ENCODE results near the gene CBLN4.

The CBLN4 gene

GRCh38 chr20:56005389-56005715 is at the start of gene CBLN4:
TSS of gene CBLN4 (minus strand) at chr20:56005519. CDS start at chr20:56004171, 1,348 bp downstream.
- no peak for DNase-seq (ENCODE audit: low spot score)
- in situ Hi-C loops (cut with MboI; ENCODE audit: low sequenced_read_pairs, unreplicated experiment) = no loop called here
- TF ChIP-seq CTCF (IDR thresholded peaks at IDR 0.05; ENCODE audit: borderline replicate concordance, control extremely low read depth, extremely low read depth, insufficient read depth, missing control alignments) = no peak

- TF ChIP-seq CTCF (IDR thresholded peaks at IDR 0.05; ENCODE audit: borderline replicate concordance, control extremely low read depth, extremely low read depth, insufficient read depth, missing control alignments) = no peak
- no peak for DNase-seq (ENCODE audit: low spot score)
- in situ Hi-C loops (cut with MboI; ENCODE audit: low sequenced_read_pairs, unreplicated experiment) = no loop called here
Measured at GRCh38 chr20:56043227-56043626, 37.9 kb upstream of the CBLN4 start.

GRCh38 chr20:56032251-56032650 is 26.9 kb upstream of the CBLN4 start:
- TF ChIP-seq CTCF (IDR thresholded peaks at IDR 0.05; ENCODE audit: borderline replicate concordance, control extremely low read depth, extremely low read depth, insufficient read depth, missing control alignments) = no peak
- in situ Hi-C loops (cut with MboI; ENCODE audit: low sequenced_read_pairs, unreplicated experiment) = no loop called here
- DNase-seq (ENCODE audit: low spot score) = no peak

GRCh38 chr20:56018716-56019115 is 13.4 kb upstream of the CBLN4 start:
- DNase-seq (ENCODE audit: low spot score) = no peak
- TF ChIP-seq CTCF (IDR thresholded peaks at IDR 0.05; ENCODE audit: borderline replicate concordance, control extremely low read depth, extremely low read depth, insufficient read depth, missing control alignments) = no peak
- in situ Hi-C loops (cut with MboI; ENCODE audit: low sequenced_read_pairs, unreplicated experiment) = no loop called here

GRCh38 chr20:56018194-56018593 is 12.9 kb upstream of the CBLN4 start:
- in situ Hi-C loops (cut with MboI; ENCODE audit: low sequenced_read_pairs, unreplicated experiment) = no loop called here
- DNase-seq (ENCODE audit: low spot score) = no peak
- no peak for TF ChIP-seq CTCF (IDR thresholded peaks at IDR 0.05; ENCODE audit: borderline replicate concordance, control extremely low read depth, extremely low read depth, insufficient read depth, missing control alignments)

GRCh38 chr20:56017560-56017959 is 12.2 kb upstream of the CBLN4 start:
- DNase-seq (ENCODE audit: low spot score) = no peak
- TF ChIP-seq CTCF (IDR thresholded peaks at IDR 0.05; ENCODE audit: borderline replicate concordance, control extremely low read depth, extremely low read depth, insufficient read depth, missing control alignments) = no peak
- in situ Hi-C loops (cut with MboI; ENCODE audit: low sequenced_read_pairs, unreplicated experiment) = no loop called here

- in situ Hi-C loops (cut with MboI; ENCODE audit: low sequenced_read_pairs, unreplicated experiment) = no loop called here
- TF ChIP-seq CTCF (IDR thresholded peaks at IDR 0.05; ENCODE audit: borderline replicate concordance, control extremely low read depth, extremely low read depth, insufficient read depth, missing control alignments) = no peak
- DNase-seq (ENCODE audit: low spot score) = no peak
Measured at GRCh38 chr20:56014998-56015397, 9.7 kb upstream of the CBLN4 start.

Data from GM13976 (cell line).